ENCODE measurements around the gene TMEM50A.
"Not testable (repeated sequence)": the region's sequence is repeated elsewhere in the genome, so short reads cannot be mapped to it uniquely, and the experiment has no call there.

Gene TMEM50A

DNA sequence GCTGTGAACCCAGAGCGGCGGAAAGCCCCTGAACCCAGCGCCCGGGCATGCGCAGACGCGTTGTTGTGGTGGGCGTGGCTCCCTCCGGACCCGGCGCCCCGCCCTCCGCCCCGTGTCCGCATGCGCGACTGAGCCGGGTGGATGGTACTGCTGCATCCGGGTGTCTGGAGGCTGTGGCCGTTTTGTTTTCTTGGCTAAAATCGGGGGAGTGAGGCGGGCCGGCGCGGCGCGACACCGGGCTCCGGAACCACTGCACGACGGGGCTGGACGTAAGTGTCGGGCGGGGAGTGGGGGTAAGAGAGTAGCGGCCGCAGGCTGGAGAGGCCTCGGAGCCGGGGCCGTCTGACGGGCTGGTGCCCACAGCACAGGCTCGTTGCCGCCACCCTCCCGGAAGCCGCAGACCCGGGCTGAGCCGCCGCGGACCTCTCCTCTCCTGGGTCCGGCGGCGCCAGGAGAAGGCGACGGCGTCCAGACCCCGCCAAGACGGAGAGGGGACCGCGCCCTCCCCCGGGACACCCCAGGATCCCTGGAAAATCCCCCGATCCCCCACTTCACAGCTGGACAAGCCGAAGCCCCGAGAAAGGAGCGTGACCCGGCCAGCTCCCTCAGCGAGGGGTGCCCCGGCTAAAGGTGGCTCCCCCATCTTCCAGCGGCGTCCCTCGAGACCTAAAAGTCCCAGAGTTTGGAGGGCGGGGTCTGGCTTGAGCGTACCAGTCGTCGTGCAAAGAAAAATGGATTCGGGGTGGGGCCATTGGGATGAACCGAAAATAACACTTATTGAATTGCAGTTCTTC is at the start of gene TMEM50A:
Gene TMEM50A, plus strand, starts transcription at position 147 of the 794 bp plus-strand sequence. CDS start 2,153 bp downstream, outside the sequence.
- DNase-seq, result peak; percentile 88 to 93 (median 92)

GRCh38 chr1:25288573-25289101 is 49.5 kb upstream of the TMEM50A start:
- DNase-seq, result not testable (repeated sequence)

DNA sequence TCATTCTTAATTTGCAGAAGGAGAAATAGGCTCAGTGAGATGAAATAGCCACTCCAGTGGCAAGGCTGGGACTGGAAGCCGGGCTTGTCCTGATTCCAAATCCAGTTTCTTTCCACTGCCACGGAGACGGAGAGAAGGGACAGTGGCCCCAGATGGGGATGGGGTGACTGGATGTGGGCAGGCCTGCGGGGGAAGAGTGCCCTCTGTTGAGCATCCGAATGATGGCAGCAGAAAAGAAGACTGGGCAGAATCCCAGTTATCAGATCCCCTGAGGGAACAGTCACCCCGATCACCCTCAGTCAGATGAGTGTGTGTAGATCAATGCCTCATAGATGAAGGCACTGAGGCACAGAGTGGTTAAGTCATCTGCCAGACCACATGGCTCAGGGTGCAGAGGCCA is 48.1 kb upstream of the TMEM50A start:
- DNase-seq, result not testable (repeated sequence)

- DNase-seq, result peak in 2 of 3 donors; percentile 16 to 62
Measured at GRCh38 chr1:25293426-25293825, 44.7 kb upstream of the TMEM50A start.

- DNase-seq, result not testable (repeated sequence)
Measured at GRCh38 chr1:25294889-25295826, 43.0 kb upstream of the TMEM50A start.

- DNase-seq, result peak; percentile 7 to 26 (median 15)
Measured at GRCh38 chr1:25296501-25296900, 41.6 kb upstream of the TMEM50A start.

DNA sequence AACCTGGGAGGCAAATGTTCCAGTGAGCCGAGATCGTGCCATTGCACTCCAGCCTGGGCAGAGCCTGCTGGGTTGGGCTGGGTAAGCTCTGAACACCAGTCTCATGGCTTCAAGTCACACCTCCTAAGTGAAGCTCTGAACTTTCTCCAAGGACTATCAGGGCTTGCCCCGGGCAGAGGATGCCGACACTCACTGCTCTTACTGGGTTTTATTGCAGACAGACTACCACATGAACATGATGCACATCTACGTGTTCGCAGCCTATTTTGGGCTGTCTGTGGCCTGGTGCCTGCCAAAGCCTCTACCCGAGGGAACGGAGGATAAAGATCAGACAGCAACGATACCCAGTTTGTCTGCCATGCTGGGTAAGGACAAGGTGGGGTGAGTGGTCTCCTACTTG is 37.4 kb upstream of the TMEM50A start:
- DNase-seq, result not testable (repeated sequence)

DNA sequence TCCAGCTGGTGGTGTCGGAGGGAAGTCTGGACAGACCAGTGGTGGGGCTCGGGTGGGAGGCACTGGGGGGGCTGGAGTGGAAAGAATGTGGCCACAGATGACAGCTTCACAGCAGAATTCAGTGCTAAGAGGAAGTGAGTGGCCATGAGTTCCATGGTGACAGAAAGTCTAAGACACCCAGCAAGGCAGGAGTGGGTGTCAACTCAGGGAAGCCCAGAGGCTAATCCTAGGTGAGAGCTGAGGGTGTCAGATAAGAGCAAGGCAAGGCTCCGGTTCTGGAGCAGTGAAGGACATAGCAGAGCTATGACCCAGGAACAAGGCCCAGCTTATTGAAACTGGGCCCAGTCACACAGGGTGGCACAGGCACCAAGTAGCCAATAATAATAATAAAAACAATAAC is 35.8 kb upstream of the TMEM50A start:
- DNase-seq, result peak; percentile 5 to 47 (median 20)

GRCh38 chr1:25304936-25305335 is 33.2 kb upstream of the TMEM50A start:
- not testable (repeated sequence) for DNase-seq

DNA sequence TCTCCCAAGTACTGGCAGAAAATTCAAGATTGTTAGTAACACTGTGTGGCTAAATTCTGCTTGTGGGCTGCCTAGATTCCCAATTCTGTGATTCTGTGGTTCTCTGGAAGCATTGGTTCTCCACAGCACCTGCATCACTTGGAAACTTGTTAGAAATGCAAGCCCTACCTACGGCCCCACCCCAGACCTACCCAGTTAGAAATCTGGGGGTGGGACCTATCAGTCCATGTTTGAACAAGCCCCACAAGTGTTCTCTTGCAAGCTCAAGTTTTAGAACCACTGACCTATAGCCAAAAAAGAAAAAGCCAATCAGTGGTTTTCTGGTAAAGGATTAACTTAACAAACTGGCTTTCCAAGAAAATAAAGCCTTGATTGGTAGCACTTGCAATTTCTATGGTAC is 30.0 kb upstream of the TMEM50A start:
- DNase-seq, result not testable (repeated sequence)

- peak; percentile 75 to 98 (median 85) for DNase-seq
Measured at GRCh38 chr1:25309085-25309484, 29.0 kb upstream of the TMEM50A start.

DNA sequence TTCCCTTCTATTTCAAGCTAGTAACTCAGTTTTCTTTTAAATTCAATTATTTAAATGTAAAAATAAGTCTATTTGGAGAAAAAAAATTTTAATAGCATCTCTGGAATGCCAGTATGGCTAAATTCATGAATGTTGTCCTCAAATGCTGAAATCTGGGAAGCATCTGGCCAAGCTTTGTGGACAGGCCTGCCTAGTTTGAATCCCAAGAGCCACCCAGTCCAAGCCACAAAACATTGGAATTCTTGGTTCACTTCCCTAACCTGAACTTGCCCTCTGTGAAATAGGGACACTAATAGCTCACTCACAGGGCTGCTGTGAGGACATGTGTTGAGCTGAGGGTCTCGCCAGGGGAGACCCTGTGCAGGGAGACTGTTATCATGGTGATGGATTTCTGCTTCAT is 28.6 kb upstream of the TMEM50A start:
- DNase-seq, result peak in 2 of 3 donors; percentile 5 to 36

- DNase-seq, result not testable (repeated sequence)
Measured at GRCh38 chr1:25312806-25313470, 25.2 kb upstream of the TMEM50A start.

DNA sequence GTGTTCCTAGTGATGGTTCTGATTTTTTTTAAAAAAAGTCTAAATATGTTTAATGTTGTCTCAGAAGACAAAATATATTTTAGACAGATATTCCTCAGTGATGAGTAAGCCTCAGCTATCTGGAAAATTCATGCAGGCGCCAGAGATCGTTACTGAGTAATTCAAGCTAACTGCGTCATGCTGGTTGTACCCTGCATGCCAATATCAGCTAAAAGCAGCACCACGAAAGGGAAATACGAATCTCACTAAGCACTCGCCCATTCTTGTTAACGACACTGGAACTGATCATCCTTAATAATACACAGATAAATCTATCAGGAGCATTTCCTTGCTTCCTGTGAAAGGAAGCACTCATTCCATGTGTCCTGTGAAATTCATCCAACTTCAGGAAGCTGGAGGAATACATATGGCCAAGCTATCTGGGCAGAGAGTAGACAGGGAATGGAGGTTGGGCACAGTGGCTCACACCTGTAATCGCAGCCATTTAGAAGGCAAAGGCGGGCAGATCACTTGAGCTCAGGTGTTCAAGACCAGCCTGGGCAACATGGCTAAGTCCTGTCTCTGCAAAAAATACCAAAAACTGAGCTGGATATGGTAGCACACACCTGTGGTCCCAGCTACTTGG is 17.7 kb upstream of the TMEM50A start:
- not testable (repeated sequence) for DNase-seq

DNA sequence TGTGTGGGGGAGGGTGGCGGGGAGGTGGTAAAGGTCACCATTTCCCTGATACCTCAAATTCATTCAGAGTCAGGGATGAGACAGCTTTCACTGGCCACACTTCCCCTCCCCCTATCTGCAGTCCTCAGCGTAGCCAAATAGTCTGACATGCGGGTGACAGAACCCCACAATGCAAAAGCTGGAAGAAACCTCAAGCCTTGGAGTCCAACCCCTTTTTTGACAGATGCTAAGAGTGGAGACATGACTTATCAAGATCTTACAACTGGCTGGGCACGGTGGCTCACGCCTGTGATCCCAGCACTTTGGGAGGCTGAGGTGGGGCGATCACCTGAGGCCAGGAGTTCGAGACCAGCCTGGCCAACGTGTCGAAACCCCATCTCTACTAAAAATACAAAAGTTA is 16.0 kb upstream of the TMEM50A start:
- DNase-seq, result not testable (repeated sequence)

- DNase-seq, result not testable (repeated sequence)
Measured at GRCh38 chr1:25324407-25324806, 13.7 kb upstream of the TMEM50A start.

DNA sequence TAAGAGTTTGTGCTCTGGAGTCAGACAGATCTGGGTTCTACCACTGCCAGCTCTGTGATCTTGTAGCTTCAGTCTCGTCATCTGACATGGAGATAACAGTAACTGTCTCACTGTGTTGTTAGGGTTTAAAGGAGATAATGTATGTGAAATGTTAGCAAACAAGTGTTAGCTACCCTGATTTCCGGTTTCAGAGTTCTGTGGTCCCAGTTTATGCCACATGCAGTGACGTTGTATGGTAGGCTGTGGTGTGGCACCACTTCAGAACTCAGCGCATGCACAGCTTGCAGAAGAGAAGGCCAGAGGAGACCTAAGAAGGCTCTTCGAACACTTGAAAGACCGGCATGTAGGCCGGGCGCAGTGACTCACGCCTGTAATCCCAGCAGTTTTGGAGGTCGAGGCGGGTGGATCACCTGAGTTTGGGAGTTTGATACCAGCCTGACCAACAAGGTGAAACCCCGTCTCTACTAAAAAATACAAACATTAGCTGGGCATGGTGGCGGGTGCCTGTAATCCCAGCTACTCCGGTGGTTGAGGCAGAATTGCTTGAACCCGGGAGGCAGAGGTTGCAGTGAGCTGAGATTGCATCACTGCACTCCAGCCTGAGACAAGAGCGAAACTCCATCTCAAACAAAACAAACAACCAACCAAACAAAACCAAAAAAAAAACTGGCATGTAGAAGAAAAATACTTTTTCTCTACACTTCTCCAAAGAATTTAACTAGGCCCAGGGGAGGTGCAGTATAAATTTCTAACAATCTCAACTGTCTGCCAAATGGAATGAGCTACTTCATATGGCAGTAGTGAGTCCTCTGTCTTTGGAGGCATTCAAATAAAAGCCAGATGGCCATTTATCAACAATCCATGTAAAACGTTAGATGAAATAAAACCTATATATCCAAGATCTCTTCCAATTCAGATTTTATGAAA is 10.0 kb upstream of the TMEM50A start:
- DNase-seq, result not testable (repeated sequence)

DNA sequence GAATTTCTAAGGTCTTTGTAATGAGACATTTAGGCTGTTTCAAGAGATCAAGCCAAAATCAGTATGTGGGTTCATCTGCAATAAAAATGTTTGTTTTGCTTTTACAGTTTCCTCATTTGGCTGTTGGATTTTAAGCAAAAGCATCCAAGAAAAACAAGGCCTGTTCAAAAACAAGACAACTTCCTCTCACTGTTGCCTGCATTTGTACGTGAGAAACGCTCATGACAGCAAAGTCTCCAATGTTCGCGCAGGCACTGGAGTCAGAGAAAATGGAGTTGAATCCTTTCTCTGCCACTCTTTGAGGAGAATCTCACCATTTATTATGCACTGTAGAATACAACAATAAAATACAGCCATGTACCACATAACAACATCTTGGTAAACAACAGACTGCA is 9.3 kb upstream of the TMEM50A start:
- not testable (repeated sequence) for DNase-seq

DNA sequence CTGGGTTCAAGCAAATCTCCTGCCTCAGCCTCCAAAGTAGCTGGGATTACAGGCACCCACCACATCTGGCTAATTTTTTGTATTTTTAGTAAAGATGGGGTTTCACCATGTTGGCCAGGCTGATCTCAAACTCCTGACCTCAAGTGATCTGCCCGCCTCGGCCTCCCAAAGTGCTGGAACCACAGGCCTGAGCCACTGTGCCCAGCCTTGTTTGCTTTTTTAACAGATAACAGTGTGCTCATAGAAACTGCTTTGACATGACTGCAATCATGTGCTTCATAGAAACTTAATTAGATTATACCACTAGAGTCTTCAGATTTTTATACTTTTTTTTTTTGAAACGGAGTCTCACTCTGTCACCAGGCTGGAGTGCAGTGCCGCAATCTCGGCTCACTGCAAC is 8.8 kb upstream of the TMEM50A start:
- DNase-seq, result not testable (repeated sequence)

DNA sequence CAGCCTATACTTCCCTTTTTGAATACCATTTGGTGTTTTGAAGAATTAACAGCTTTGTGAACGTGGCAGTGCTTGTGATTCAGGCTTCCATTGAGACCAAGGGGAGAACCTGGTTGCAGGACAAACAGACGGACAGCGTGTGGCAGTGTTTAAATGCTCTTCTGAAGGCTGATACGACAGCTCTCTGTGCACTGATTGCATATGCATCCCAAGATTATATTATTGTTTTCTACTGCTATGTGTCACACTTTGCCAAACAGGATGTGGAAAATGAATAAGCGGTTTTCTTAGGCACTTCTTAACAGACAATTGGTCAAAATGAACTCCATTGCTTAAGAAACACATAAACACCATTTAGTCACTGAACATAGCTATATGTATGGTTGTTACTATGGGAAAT is 8.2 kb upstream of the TMEM50A start:
- peak in 2 of 3 donors; percentile 50 to 76 for DNase-seq

GRCh38 chr1:25336922-25337354 is 1.2 kb upstream of the TMEM50A start:
- not testable (repeated sequence) for DNase-seq
